ACC112 (cell line): ENCODE measurements around the gene COG4.

Experiments
- H2AFZ ChIP-seq: fragments of 200-600 bp; sonication (generic); one replicate; pipeline ENCODE4 v1.6.0; 2017; ENCODE audit warnings: antibody characterized with exemption, low read length; ENCODE audit not compliant: unreplicated experiment
- H3K27ac ChIP-seq: fragments of 200-600 bp; sonication (generic); 2 replicates; pipeline ENCODE4 v1.5.1; 2014; ENCODE audit warnings: low read depth, mild to moderate bottlenecking, antibody characterized with exemption, low read length, moderate library complexity
- H3K27me3 ChIP-seq: fragments of 200-600 bp; sonication (generic); 2 replicates; pipeline ENCODE4 v1.6.1; 2014; ENCODE audit warnings: mild to moderate bottlenecking, antibody characterized with exemption, low read length, moderate library complexity, mixed read lengths; ENCODE audit not compliant: insufficient read depth
- H3K36me3 ChIP-seq: fragments of 200-600 bp; sonication (generic); 2 replicates; pipeline ENCODE4 v1.6.1; 2016; ENCODE audit warnings: mild to moderate bottlenecking, antibody characterized with exemption, low read length, moderate library complexity, mixed read lengths; ENCODE audit not compliant: insufficient read depth
- H3K4me1 ChIP-seq: fragments of 200-600 bp; sonication (generic); one replicate; pipeline ENCODE4 v1.6.1; 2016; ENCODE audit warnings: low read length, mixed read lengths; ENCODE audit not compliant: insufficient read depth, unreplicated experiment, control insufficient read depth
- H3K4me3 ChIP-seq: fragments of 200-600 bp; sonication (generic); 2 replicates; pipeline ENCODE4 v1.5.1; 2014; ENCODE audit warnings: mild to moderate bottlenecking, low read depth, low read length
- H3K79me2 ChIP-seq: fragments of 200-600 bp; sonication (generic); one replicate; pipeline ENCODE4 v1.6.0; 2016; ENCODE audit warnings: low read length; ENCODE audit not compliant: control insufficient read depth, unreplicated experiment, insufficient read depth

Gene COG4

GRCh38 chr16:70480127-70481105 lies 42.9 kb downstream of the COG4 start:
- Histone ChIP-seq H3K4me1 (peaks cover 28% of the 10 kb centered on the region), H3K27ac (no peak overlapping the region), H3K79me2 (no peaks in the 10 kb centered on the region), H3K36me3 (peaks cover 22% of the 10 kb centered on the region; the same call in 1 of the 2 replicates), H3K27me3 (no peaks in the 10 kb centered on the region), H2AFZ (no peak overlapping the region), H3K4me3 (no peak overlapping the region)

DNA sequence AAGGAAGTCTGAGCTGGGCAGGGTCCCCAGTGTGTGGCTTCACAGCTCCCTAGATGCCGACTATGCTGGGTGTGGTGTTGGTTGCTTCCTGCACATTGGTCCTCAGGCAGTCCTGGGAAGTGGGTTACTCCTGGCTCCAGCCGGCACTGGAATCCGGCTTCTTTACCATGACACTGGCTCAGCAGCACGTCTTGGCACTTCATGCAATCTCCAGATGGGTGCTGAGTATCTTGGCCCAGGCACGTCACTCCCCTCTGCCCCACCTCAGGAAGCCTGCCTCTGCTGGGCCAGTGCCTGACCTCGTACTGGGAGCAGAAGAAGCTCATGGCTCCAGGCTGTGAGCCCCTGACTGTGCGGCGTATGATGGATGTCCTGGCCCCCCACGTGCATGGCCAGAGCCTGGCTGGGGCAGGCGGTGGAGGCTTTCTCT lies 44.4 kb downstream of the COG4 start:
- no peaks in the 10 kb centered on the region for H3K27me3 ChIP-seq
- peaks cover 28% of the 10 kb centered on the region for H3K4me1 ChIP-seq
- no peaks in the 10 kb centered on the region for H3K79me2 ChIP-seq
- peaks cover 22% of the 10 kb centered on the region; the same call in 1 of the 2 replicates for H3K36me3 ChIP-seq
- H3K4me3 ChIP-seq: no peak overlapping the region
- no peak overlapping the region for H2AFZ ChIP-seq
- H3K27ac ChIP-seq: no peak overlapping the region

DNA sequence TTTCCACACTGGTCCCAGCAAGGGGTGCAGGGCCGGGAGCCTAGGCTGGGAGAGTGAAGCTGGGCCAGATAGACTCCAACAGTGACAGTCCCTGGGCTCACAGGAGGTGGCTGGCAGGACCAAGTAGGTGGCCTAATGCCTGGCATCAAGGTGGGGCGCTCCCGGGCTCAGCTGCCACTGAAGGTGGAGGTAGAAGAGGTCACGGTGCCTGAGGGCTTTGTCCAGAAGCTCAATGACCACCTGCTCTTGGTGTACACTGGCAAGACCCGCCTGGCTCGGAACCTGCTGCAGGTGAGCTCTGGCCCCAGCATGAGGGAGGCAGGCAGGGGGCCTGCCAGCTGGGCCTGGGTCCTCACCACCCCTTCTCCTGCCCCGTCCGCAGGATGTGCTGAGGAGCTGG lies 45.2 kb downstream of the COG4 start:
- no peak overlapping the region for H2AFZ ChIP-seq

DNA sequence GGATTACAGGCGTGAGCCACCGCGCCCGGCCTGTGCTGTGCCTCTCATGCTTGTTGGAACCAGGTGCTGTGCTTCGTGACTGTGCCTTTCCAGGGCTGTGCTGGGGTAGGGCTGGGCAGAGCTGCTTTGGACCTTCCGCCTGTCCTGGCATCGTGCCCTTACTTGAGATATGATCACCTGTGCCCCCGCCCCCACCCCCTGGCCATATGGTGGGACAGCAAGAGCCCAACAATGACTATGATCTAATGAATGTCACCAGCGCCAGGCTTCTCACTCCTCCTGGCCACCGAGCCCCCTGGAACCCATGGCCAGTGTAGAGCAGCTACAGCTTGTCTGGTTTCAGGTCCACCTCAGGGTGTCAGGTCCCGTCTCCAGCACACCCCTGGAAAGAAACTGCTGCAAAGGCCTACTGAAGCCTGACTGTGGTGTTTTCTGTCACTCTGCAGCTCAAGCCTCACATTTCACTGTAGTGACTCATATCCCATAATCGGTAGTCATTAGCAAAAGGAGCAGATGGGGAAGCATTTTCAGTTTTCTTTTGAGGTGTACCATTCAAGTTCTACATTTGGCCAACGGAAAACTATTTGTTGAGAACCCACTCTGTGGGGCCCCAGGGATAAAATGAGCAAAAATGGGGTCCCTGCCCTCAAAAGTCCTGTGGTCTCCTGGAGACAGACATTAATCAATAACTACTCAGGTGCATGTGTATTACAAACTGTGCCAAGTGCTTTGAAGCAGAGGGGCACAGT lies 46.9 kb downstream of the COG4 start:
- H3K27ac ChIP-seq: peak overlapping the region; percentile 8

More for the DNA sequence above, 45.2 kb downstream of the COG4 start:
- H3K36me3 ChIP-seq: peaks cover 18% of the 10 kb centered on the region; the same call in 1 of the 2 replicates
- peaks cover 28% of the 10 kb centered on the region for H3K4me1 ChIP-seq
- no peak overlapping the region for H3K27ac ChIP-seq
- no peak overlapping the region for H3K4me3 ChIP-seq
- H3K27me3 ChIP-seq: no peaks in the 10 kb centered on the region
- H3K79me2 ChIP-seq: no peaks in the 10 kb centered on the region

GRCh38 chr16:70475054-70475871 lies 48.1 kb downstream of the COG4 start:
- no peak overlapping the region for H2AFZ ChIP-seq
- no peak overlapping the region for H3K4me3 ChIP-seq
- no peak overlapping the region for H3K27ac ChIP-seq
- no peaks in the 10 kb centered on the region for H3K79me2 ChIP-seq
- H3K27me3 ChIP-seq: no peaks in the 10 kb centered on the region
- peaks cover 4% of the 10 kb centered on the region; the same call in 1 of the 2 replicates for H3K36me3 ChIP-seq
- peaks cover 14% of the 10 kb centered on the region for H3K4me1 ChIP-seq

More for the DNA sequence above, 46.9 kb downstream of the COG4 start:
- Histone ChIP-seq H2AFZ (no peak overlapping the region), H3K4me3 (peak overlapping the region; percentile 6; the same call in 1 of the 2 replicates), H3K4me1 (peaks cover 14% of the 10 kb centered on the region), H3K79me2 (no peaks in the 10 kb centered on the region), H3K36me3 (peaks cover 14% of the 10 kb centered on the region; the same call in 1 of the 2 replicates), H3K27me3 (no peaks in the 10 kb centered on the region)

DNA sequence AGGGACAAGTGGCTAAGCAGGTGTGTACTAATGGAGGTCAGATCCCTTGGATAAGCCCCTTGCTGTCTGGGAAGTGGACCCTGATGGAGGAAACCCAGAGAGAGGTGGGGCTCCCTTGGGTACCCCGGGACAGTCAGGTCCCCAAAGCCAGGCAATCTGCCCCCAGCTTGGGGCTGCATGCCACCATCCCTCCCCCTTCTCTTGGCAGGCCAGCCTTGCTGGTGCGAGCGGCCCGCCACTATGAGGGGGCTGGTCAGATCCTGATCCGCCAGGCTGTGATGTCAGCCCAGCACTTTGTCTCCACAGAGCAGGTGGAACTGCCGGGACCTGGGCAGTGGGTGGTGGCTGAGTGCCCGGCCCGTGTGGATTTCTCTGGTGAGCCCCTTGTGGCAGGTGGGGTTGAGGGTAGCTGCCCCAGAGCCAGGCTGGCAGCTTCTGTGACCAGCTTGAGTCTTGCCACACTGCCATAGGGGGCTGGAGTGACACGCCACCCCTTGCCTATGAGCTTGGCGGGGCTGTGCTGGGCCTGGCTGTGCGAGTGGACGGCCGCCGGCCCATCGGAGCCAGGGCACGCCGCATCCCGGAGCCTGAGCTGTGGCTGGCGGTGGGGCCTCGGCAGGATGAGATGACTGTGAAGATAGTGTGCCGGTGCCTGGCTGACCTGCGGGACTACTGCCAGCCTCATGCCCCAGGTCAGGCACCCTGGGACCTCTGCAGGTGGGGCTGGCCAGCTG lies 48.9 kb downstream of the COG4 start:
- Histone ChIP-seq H3K4me3 (no peak overlapping the region), H3K27me3 (no peaks in the 10 kb centered on the region), H3K4me1 (peaks cover 14% of the 10 kb centered on the region), H3K36me3 (no peaks in the 10 kb centered on the region; the same call in 1 of the 2 replicates), H3K79me2 (no peaks in the 10 kb centered on the region), H3K27ac (no peak overlapping the region), H2AFZ (no peak overlapping the region)

DNA sequence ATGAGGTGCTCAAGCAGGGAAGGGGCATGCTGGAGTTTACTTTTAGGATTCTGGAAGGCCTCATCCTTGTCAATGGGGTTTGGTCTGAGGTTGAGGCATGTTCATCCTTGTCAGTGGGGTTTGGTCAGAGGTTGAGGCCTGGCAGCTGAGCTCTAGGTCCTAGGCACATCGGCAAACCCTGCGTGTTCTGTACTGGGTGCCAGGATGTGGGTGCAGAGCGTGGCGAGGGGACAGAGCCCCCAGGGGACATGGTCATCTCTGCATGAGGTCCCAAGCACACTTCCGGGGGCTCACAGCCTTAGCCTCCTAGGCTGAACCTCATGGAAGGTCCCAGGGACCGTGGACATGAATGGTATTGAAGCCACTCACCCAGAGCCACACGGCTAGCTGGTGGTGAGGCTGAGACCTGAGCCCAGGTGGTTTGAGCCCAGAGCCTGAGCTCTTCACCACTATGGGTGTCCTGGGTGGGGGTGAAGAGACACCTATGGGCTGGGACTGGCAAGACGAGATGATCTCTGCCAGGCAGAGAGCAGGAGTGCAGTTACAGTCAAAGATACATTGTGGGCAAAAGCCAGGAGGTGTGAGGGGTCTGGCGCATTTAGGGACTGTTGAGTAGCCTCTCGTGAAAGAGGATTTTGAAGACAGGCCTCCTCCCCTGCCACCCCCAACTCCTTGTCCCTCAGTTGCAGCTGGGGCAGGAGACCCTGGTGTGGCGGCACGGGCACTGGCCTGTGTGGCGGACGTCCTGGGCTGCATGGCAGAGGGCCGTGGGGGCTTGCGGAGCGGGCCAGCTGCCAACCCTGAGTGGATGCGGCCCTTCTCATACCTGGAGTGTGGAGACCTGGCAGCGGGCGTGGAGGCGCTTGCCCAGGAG lies 49.7 kb downstream of the COG4 start:
- no peaks in the 10 kb centered on the region for H3K27me3 ChIP-seq
- no peaks in the 10 kb centered on the region; the same call in 1 of the 2 replicates for H3K36me3 ChIP-seq
- no peak overlapping the region for H3K4me3 ChIP-seq
- H3K27ac ChIP-seq: no peak overlapping the region
- H3K4me1 ChIP-seq: peaks cover 13% of the 10 kb centered on the region
- no peaks in the 10 kb centered on the region for H3K79me2 ChIP-seq
- no peak overlapping the region for H2AFZ ChIP-seq

DNA sequence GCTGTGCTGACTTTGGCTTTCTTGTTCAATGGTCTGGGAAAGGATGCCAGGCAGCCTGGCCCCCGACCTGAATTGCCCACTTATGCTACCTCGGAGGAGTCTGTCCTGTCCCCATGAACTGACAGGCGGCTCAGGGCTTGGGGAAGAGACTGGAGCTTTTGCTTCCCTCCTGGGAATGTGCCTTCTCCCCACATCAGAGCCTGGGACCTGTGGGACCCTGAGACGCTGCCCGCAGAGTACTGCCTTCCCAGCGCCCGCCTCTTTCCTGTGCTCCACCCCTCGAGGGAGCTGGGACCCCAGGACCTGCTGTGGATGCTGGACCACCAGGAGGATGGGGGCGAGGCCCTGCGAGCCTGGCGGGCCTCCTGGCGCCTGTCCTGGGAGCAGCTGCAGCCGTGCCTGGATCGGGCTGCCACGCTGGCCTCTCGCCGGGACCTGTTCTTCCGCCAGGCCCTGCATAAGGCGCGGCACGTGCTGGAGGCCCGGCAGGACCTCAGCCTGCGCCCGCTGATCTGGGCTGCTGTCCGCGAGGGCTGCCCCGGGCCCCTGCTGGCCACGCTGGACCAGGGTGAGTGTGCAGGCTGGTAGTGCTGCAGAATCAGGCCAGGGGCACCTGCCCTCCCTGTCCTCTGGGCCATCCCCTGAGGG lies 50.4 kb downstream of the COG4 start:
- Histone ChIP-seq H3K36me3 (no peaks in the 10 kb centered on the region), H3K4me1 (peaks cover 10% of the 10 kb centered on the region), H3K27ac (no peak overlapping the region), H3K79me2 (no peaks in the 10 kb centered on the region), H3K4me3 (no peak overlapping the region), H2AFZ (no peak overlapping the region), H3K27me3 (no peaks in the 10 kb centered on the region)

- Histone ChIP-seq H3K36me3 (no peaks in the 10 kb centered on the region), H3K4me3 (no peak overlapping the region), H3K27ac (no peak overlapping the region), H2AFZ (no peak overlapping the region), H3K4me1 (no peaks in the 10 kb centered on the region), H3K27me3 (no peaks in the 10 kb centered on the region), H3K79me2 (no peaks in the 10 kb centered on the region)
Observed at GRCh38 chr16:70470927-70471341, 52.4 kb downstream of the COG4 start.
